Measurements from ENCODE around the gene CDH13.

DNA sequence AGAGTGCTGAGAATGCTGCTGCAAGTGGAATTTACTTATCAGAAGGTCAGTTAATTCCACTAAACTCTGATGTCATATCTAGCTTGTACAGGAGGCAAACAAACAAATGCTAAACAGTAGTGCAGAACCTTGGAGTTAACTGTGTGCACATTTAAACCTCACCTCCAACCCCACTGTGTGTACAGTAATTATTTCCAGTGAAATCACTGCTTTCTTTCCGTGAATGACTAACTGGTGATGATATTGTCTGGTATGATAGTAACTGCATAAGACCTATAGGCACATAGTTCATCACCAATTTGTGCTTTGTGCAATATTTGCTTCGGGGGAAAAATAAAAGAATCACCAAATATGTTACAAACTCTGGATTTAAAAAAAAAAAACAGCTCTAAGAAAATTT is 688.5 kb downstream of the CDH13 start:
- TF ChIP-seq, protein P1, sequence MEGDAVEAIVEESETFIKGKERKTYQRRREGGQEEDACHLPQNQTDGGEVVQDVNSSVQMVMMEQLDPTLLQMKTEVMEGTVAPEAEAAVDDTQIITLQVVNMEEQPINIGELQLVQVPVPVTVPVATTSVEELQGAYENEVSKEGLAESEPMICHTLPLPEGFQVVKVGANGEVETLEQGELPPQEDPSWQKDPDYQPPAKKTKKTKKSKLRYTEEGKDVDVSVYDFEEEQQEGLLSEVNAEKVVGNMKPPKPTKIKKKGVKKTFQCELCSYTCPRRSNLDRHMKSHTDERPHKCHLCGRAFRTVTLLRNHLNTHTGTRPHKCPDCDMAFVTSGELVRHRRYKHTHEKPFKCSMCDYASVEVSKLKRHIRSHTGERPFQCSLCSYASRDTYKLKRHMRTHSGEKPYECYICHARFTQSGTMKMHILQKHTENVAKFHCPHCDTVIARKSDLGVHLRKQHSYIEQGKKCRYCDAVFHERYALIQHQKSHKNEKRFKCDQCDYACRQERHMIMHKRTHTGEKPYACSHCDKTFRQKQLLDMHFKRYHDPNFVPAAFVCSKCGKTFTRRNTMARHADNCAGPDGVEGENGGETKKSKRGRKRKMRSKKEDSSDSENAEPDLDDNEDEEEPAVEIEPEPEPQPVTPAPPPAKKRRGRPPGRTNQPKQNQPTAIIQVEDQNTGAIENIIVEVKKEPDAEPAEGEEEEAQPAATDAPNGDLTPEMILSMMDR (IDR thresholded peaks at IDR 0.05) = no peak
- TF ChIP-seq ZFX (IDR thresholded peaks at IDR 0.05; ENCODE audit: borderline replicate concordance) = no peak
